Ishikawa (cell line): Measurements from ENCODE around the gene ACE2.

Experiments
- CEBPB ChIP-seq: IDR thresholded peaks from 2 replicates; pipeline ENCODE4 v1.6.1; 2012
- CREB1 ChIP-seq: IDR thresholded peaks from 2 replicates; pipeline ENCODE4 v1.6.1; 2012; ENCODE audit warnings: low read depth
- EGR1 ChIP-seq: IDR thresholded peaks from 2 replicates; pipeline ENCODE4 v1.6.1; 2012
- EP300 ChIP-seq: IDR thresholded peaks from 2 replicates; pipeline ENCODE4 v1.6.1; 2012; ENCODE audit warnings: borderline replicate concordance
- FOXM1 ChIP-seq: IDR thresholded peaks from 2 replicates; pipeline ENCODE4 v1.6.1; 2012; ENCODE audit warnings: low read depth, borderline replicate concordance
- NFIC ChIP-seq: IDR thresholded peaks from 2 replicates; pipeline ENCODE4 v1.6.1; 2012
- RAD21 ChIP-seq: IDR thresholded peaks from 2 replicates; pipeline ENCODE4 v1.6.1; 2012; ENCODE audit warnings: low read depth
- TAF1 ChIP-seq: IDR thresholded peaks from 2 replicates; pipeline ENCODE4 v1.6.1; 2012; ENCODE audit warnings: low read depth, mild to moderate bottlenecking
- TCF12 ChIP-seq: IDR thresholded peaks from 2 replicates; pipeline ENCODE4 v1.6.1; 2012; ENCODE audit warnings: low read depth
- TEAD4 ChIP-seq: IDR thresholded peaks from 2 replicates; pipeline ENCODE4 v1.6.1; 2012
- YY1 ChIP-seq: IDR thresholded peaks from 2 replicates; pipeline ENCODE4 v1.6.1; 2012; ENCODE audit warnings: low read depth
- ZBTB7A ChIP-seq: IDR thresholded peaks from 2 replicates; pipeline ENCODE4 v1.6.1; 2012; ENCODE audit warnings: low read depth
- TF ChIP-seq, protein P1 (sequence below): IDR thresholded peaks from 2 replicates; pipeline ENCODE4 v1.6.1; 2012
- TF ChIP-seq, protein P2 (sequence below): IDR thresholded peaks from 2 replicates; pipeline ENCODE4 v1.6.1; 2012
- TF ChIP-seq, protein P3 (sequence below): IDR thresholded peaks from 2 replicates; pipeline ENCODE4 v1.6.1; 2012; ENCODE audit warnings: low read depth, mild to moderate bottlenecking

ACE2 gene

DNA sequence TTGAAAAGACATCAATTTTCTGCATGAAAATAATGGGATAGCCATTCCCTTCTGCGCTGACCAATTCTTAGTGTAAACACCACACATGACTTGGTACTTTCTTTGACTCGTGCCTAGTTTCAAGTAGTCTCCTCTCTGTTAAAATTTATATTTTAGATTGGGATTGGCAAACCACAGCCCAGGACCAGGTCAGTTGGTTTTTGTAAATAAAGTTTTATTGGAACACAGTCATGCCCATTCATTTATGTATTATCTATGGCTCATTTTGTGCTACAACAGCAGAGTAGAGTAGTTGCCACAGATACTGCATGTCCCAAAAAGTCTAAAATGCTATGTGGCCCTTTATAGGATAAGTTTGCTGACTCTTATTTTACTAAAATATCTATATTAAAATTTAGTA, 53.4 kb downstream of the ACE2 start:
- TF ChIP-seq, protein P1, sequence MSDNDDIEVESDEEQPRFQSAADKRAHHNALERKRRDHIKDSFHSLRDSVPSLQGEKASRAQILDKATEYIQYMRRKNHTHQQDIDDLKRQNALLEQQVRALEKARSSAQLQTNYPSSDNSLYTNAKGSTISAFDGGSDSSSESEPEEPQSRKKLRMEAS = no peak
- TF ChIP-seq NFIC = no peak
- no peak for TF ChIP-seq CEBPB
- TF ChIP-seq EP300 = no peak
- TF ChIP-seq, protein P2, sequence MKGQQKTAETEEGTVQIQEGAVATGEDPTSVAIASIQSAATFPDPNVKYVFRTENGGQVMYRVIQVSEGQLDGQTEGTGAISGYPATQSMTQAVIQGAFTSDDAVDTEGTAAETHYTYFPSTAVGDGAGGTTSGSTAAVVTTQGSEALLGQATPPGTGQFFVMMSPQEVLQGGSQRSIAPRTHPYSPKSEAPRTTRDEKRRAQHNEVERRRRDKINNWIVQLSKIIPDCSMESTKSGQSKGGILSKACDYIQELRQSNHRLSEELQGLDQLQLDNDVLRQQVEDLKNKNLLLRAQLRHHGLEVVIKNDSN = no peak
- TF ChIP-seq TEAD4 = no peak
- no peak for TF ChIP-seq RAD21
- no peak for TF ChIP-seq YY1
- no peak for TF ChIP-seq ZBTB7A
- no peak for TF ChIP-seq FOXM1
- TF ChIP-seq CREB1 = no peak
- TF ChIP-seq, protein P3, sequence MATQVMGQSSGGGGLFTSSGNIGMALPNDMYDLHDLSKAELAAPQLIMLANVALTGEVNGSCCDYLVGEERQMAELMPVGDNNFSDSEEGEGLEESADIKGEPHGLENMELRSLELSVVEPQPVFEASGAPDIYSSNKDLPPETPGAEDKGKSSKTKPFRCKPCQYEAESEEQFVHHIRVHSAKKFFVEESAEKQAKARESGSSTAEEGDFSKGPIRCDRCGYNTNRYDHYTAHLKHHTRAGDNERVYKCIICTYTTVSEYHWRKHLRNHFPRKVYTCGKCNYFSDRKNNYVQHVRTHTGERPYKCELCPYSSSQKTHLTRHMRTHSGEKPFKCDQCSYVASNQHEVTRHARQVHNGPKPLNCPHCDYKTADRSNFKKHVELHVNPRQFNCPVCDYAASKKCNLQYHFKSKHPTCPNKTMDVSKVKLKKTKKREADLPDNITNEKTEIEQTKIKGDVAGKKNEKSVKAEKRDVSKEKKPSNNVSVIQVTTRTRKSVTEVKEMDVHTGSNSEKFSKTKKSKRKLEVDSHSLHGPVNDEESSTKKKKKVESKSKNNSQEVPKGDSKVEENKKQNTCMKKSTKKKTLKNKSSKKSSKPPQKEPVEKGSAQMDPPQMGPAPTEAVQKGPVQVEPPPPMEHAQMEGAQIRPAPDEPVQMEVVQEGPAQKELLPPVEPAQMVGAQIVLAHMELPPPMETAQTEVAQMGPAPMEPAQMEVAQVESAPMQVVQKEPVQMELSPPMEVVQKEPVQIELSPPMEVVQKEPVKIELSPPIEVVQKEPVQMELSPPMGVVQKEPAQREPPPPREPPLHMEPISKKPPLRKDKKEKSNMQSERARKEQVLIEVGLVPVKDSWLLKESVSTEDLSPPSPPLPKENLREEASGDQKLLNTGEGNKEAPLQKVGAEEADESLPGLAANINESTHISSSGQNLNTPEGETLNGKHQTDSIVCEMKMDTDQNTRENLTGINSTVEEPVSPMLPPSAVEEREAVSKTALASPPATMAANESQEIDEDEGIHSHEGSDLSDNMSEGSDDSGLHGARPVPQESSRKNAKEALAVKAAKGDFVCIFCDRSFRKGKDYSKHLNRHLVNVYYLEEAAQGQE = no peak
- TF ChIP-seq TAF1 = no peak
- no peak for TF ChIP-seq TCF12

DNA sequence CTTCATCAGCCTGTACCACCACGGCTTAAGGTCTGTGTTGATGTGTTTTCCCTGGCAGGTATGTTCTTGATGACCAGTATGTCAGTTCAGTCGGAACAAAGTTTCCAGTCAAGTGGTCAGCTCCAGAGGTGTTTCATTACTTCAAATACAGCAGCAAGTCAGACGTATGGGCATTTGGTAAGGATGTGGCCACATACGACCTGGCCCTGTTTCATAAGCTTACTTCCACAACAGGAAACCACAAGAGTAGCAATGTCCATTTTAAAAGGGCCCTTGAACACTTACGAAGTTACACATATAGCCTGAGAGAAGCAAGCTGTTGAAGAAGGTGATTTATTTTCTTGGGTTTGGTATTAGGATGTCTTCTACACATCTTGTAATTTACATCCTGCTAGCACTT, 54.0 kb downstream of the ACE2 start:
- TF ChIP-seq FOXM1 = no peak
- no peak for TF ChIP-seq CREB1
- TF ChIP-seq, protein P3 = no peak
- no peak for TF ChIP-seq EGR1
- no peak for TF ChIP-seq CEBPB
- no peak for TF ChIP-seq TCF12
- no peak for TF ChIP-seq NFIC
- no peak for TF ChIP-seq RAD21
- TF ChIP-seq YY1 = no peak
- TF ChIP-seq, protein P1 = no peak
- no peak for TF ChIP-seq EP300
- TF ChIP-seq ZBTB7A = no peak
- no peak for TF ChIP-seq TAF1
- TF ChIP-seq, protein P2 = no peak
- TF ChIP-seq TEAD4 = no peak

DNA sequence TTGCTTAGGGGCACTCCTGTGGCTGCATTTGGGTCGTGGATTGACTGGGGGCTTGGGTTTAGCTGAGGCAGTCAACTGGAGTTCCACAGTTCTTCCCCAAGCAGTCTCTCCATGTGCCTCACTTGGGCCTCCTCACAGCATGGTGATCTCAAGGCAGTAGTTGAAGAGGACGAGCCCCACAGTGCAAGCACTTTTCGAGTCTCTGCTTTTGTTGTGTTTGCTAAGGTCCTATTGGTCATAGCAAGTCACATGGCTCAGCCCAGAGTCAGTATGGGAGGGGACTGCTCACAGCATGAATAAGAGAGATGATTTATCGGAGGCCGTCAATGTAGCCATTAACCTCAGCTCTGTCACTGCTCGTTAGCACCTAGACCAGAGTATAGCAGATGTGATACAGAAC, 70.4 kb downstream of the ACE2 start:
- TF ChIP-seq TAF1 = no peak
- TF ChIP-seq EP300 = no peak
- TF ChIP-seq TEAD4 = no peak
- TF ChIP-seq CREB1 = no peak
- TF ChIP-seq, protein P3 = no peak
- TF ChIP-seq CEBPB = no peak
- TF ChIP-seq, protein P2 = no peak
- TF ChIP-seq YY1 = no peak
- TF ChIP-seq, protein P1 = no peak
- TF ChIP-seq NFIC = no peak
- no peak for TF ChIP-seq RAD21
- no peak for TF ChIP-seq ZBTB7A

DNA sequence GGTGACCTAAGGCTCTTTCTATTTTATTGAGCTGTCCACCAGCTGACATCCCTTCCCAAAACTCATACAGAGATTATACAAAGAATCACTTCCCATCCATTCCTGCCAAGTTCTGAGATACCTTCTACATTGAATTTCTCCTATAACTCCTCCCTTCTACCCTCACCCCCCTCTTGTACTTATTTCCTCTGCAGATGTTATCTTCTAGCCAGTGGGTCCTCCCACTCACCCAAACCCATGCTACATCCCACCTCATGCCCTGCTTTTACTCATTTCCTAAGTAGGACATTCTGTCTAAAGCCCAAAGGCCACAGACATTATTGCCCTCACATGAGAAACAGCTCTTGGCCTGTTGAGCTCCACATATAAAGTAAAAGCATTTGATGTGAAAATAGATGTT, 71.6 kb downstream of the ACE2 start:
- TF ChIP-seq NFIC (no peak), EP300 (no peak), YY1 (no peak), ZBTB7A (no peak), TCF12 (no peak)
- TF ChIP-seq, protein P2 = no peak
- TF ChIP-seq, protein P3 = no peak
